Panc1 (cell line): ENCODE results near the gene ZNF493.

Experiments used
- CTCF ChIP-seq: fragments of 450-650 bp; IDR thresholded peaks from 2 replicates; pipeline ENCODE4 v1.5.1; 2017; ENCODE audit warnings: mild to moderate bottlenecking
- POLR2AphosphoS5 ChIP-seq: IDR thresholded peaks from 2 replicates; pipeline ENCODE4 v1.6.1; 2012; ENCODE audit warnings: mild to moderate bottlenecking, low read depth, low read length, moderate library complexity
- REST ChIP-seq, 2 experiments: IDR thresholded peaks; 2 replicates each; pipeline ENCODE4 v1.6.1; 2011 to 2012; ENCODE audit warnings: low read depth in 2 of 2, control low read depth in 1 of 2, low read length in 1 of 2, mild to moderate bottlenecking in 1 of 2, moderate library complexity in 1 of 2; ENCODE audit not compliant: insufficient read depth in 1 of 2
- SIN3A ChIP-seq: IDR thresholded peaks from 2 replicates; pipeline ENCODE4 v1.6.1; 2012; ENCODE audit warnings: low read depth, mild to moderate bottlenecking, low read length, moderate library complexity, borderline replicate concordance; ENCODE audit not compliant: insufficient read depth

GRCh38 chr19:21396121-21396520 is 812 bp upstream of the ZNF493 start:
- TF ChIP-seq REST (IDR thresholded peaks at IDR 0.05; ENCODE audit: insufficient read depth in 1 of 2, low read depth in 2 of 2, low read length in 1 of 2) (no peak), CTCF (no peak), SIN3A (no peak), POLR2AphosphoS5 (no peak)
